PC-3 (cell line): ENCODE measurements around the gene IKBIP. TPM values are rescaled to one million over a fixed set of nuclear protein-coding genes. Genes with fewer than 3 reads are reported as not detected.

ENCODE experiments used
- ATAC-seq: fragments of 200-7000 bp; cut with Tn5 transposase; 2 replicates; pipeline ENCODE4 v1.9.1; 2020; ENCODE audit warnings: mild to moderate bottlenecking, moderate library complexity
- BruUV-seq: library from RNA; stranded (reverse); fragments of 400-500 nt; replicated peaks from 2 replicates; lab custom pipeline; 2021; lab: Mats Ljungman, UMichigan
- CTCF ChIA-PET: fragments of 300-600 bp; sonication (Branson Sonifier 250); formaldehyde crosslinking; loops from one replicate; lab custom pipeline; 2022; ENCODE audit warnings: antibody characterized with exemption; lab: Charles Lee
- POLR2A ChIA-PET: fragments of 300-600 bp; sonication (Branson Sonifier 250); formaldehyde crosslinking; loops from one replicate; lab custom pipeline; 2022; ENCODE audit warnings: antibody characterized with exemption; ENCODE audit not compliant: unreplicated experiment; lab: Charles Lee
- DNase-seq: peaks from one replicate; pipeline ENCODE4 v3.0.0-alpha.2; 2015
- H2AFZ ChIP-seq: fragments of 300-600 bp; sonication (generic); 2 replicates; pipeline ENCODE4 v1.6.0; 2016; ENCODE audit warnings: antibody characterized with exemption, low read length
- H3F3A ChIP-seq: fragments of 300-600 bp; sonication (generic); one replicate; pipeline ENCODE4 v1.6.0; 2017; ENCODE audit warnings: antibody characterized with exemption, low read length, control low read depth, mild to moderate bottlenecking; ENCODE audit not compliant: unreplicated experiment
- H3K27ac ChIP-seq: fragments of 300-600 bp; sonication (generic); 2 replicates; pipeline ENCODE4 v1.5.1; 2016; ENCODE audit warnings: mild to moderate bottlenecking, low read length
- H3K27me3 ChIP-seq: fragments of 300-600 bp; sonication (generic); 2 replicates; pipeline ENCODE4 v1.6.1; 2016; ENCODE audit warnings: low read length, mixed read lengths
- H3K36me3 ChIP-seq: fragments of 300-600 bp; sonication (generic); 2 replicates; pipeline ENCODE4 v1.6.1; 2016; ENCODE audit warnings: low read depth, mixed run types, low read length, mixed read lengths
- H3K4me1 ChIP-seq: fragments of 300-600 bp; sonication (generic); 2 replicates; pipeline ENCODE4 v1.5.1; 2016; ENCODE audit warnings: low read length; ENCODE audit not compliant: insufficient read depth
- H3K4me2 ChIP-seq: fragments of 300-600 bp; sonication (generic); 2 replicates; pipeline ENCODE4 v1.6.0; 2016; ENCODE audit warnings: low read length
- H3K4me3 ChIP-seq: fragments of 300-600 bp; sonication (generic); 2 replicates; pipeline ENCODE4 v1.5.1; 2016; ENCODE audit warnings: mild to moderate bottlenecking, low read length, mixed read lengths
- H3K79me2 ChIP-seq: fragments of 300-600 bp; sonication (generic); 2 replicates; pipeline ENCODE4 v1.6.1; 2017; ENCODE audit warnings: low read length, mixed read lengths
- H3K9ac ChIP-seq: fragments of 300-600 bp; sonication (generic); 2 replicates; pipeline ENCODE4 v1.6.0; 2016; ENCODE audit warnings: mild to moderate bottlenecking, low read length
- H3K9me2 ChIP-seq: fragments of 300-600 bp; sonication (generic); replicated peaks from 2 replicates; pipeline ENCODE4 v1.6.1; 2016; ENCODE audit warnings: mixed run types, low read length, mixed read lengths
- H3K9me3 ChIP-seq: fragments of 300-600 bp; sonication (generic); 2 replicates; pipeline ENCODE4 v1.6.1; 2016; ENCODE audit warnings: low read length, mixed read lengths
- H4K20me1 ChIP-seq: fragments of 300-600 bp; sonication (generic); 2 replicates; pipeline ENCODE4 v1.6.1; 2016; ENCODE audit warnings: low read length, mixed read lengths
- CTCF ChIP-seq: fragments of 300-600 bp; sonication (generic); conservative IDR thresholded peaks from 2 replicates; pipeline ENCODE4 v1.5.1; 2017; ENCODE audit warnings: antibody characterized with exemption, low read depth, mild to moderate bottlenecking, low read length
- EZH2 ChIP-seq: fragments of 300-600 bp; sonication (generic); IDR thresholded peaks from one replicate; pipeline ENCODE4 v1.6.1; 2017; ENCODE audit warnings: antibody characterized with exemption, mild to moderate bottlenecking, low read length; ENCODE audit not compliant: unreplicated experiment
- EZH2phosphoT487 ChIP-seq: fragments of 300-600 bp; sonication (generic); IDR thresholded peaks from 2 replicates; pipeline ENCODE4 v1.6.1; 2018; ENCODE audit warnings: mild to moderate bottlenecking, antibody characterized with exemption, low read length, borderline replicate concordance
- intact Hi-C: fragments of 100-400 bp; cut with micrococcal nuclease; formaldehyde crosslinking; loops from 2 replicates; pipeline ENCODE4 v1.9.0; 2023
- total RNA-seq: library from RNA; depleted of rRNA; stranded (reverse); fragments of >200 nt; gene quantifications from 2 replicates; pipeline ENCODE4 v1.2.3, GENCODE V29; 2014

Gene IKBIP
- total RNA-seq, 1 experiment from 2014 or later, result 11.1 TPM

- Histone ChIP-seq H3K9me3 (no peaks in the 10 kb centered on the region), H3K9me2 (no peaks in the 10 kb centered on the region), H4K20me1 (no peaks in the 10 kb centered on the region), H3K27me3 (no peaks in the 10 kb centered on the region), H3F3A (no peaks in the 10 kb centered on the region), H3K4me2 (no peak overlapping the region), H2AFZ (no peak overlapping the region), H3K79me2 (no peaks in the 10 kb centered on the region), H3K27ac (no peak overlapping the region), H3K9ac (no peak overlapping the region), H3K36me3 (no peaks in the 10 kb centered on the region), H3K4me1 (no peaks in the 10 kb centered on the region), H3K4me3 (no peak overlapping the region)
- DNase-seq (no peak), ATAC-seq (no peak)
- intact Hi-C loops, result no loop called here
- CTCF ChIA-PET, result no interaction called here
- POLR2A ChIA-PET, result no interaction called here
- no peak for TF ChIP-seq CTCF
- TF ChIP-seq EZH2, result no peak
- no peak for TF ChIP-seq EZH2phosphoT487
- BruUV-seq, result no TSS peak
Observed at GRCh38 chr12:98618952-98619351, 25.6 kb downstream of the IKBIP start.

- H3K9me2 ChIP-seq, result no peaks in the 10 kb centered on the region
- no peaks in the 10 kb centered on the region for H3K9me3 ChIP-seq
- no peaks in the 10 kb centered on the region for H3K79me2 ChIP-seq
- CTCF ChIA-PET, result no interaction called here
- no peaks in the 10 kb centered on the region for H3F3A ChIP-seq
- no peak overlapping the region for H3K4me3 ChIP-seq
- BruUV-seq, result no TSS peak
- ATAC-seq (no peak), DNase-seq (no peak)
- TF ChIP-seq EZH2phosphoT487, result no peak
- TF ChIP-seq EZH2, result no peak
- no peak for TF ChIP-seq CTCF
- POLR2A ChIA-PET, result interaction anchor here (0.6 kb wide), 1 partner anchor 10 kb away, joined by 3 read pairs; no protein-coding TSS in a partner anchor
- no peaks in the 10 kb centered on the region for H3K4me1 ChIP-seq
- no peak overlapping the region for H3K9ac ChIP-seq
- H2AFZ ChIP-seq, result no peak overlapping the region
- no peaks in the 10 kb centered on the region for H3K36me3 ChIP-seq
- intact Hi-C loops, result no loop called here
- H3K27me3 ChIP-seq, result no peaks in the 10 kb centered on the region
- no peak overlapping the region for H3K27ac ChIP-seq
- no peaks in the 10 kb centered on the region for H4K20me1 ChIP-seq
- H3K4me2 ChIP-seq, result no peak overlapping the region
Observed at GRCh38 chr12:98612696-98613334, 31.8 kb downstream of the IKBIP start.

- Histone ChIP-seq H2AFZ (no peak overlapping the region), H3K27ac (no peak overlapping the region), H3K9me2 (no peaks in the 10 kb centered on the region), H3K9me3 (no peaks in the 10 kb centered on the region), H3K4me3 (no peak overlapping the region), H3K27me3 (no peaks in the 10 kb centered on the region), H3F3A (no peaks in the 10 kb centered on the region), H3K79me2 (no peaks in the 10 kb centered on the region), H3K4me2 (no peak overlapping the region), H3K36me3 (no peaks in the 10 kb centered on the region), H3K9ac (no peak overlapping the region), H4K20me1 (no peaks in the 10 kb centered on the region), H3K4me1 (no peaks in the 10 kb centered on the region)
- DNase-seq, result no peak
- BruUV-seq, result no TSS peak
- ChIA-PET CTCF (no interaction called here), POLR2A (no interaction called here)
- intact Hi-C loops, result no loop called here
- no peak for ATAC-seq
- TF ChIP-seq EZH2 (no peak), EZH2phosphoT487 (no peak), CTCF (no peak)
Observed at GRCh38 chr12:98610596-98610995, 34.0 kb downstream of the IKBIP start.
